Left forelimb (tissue), 1 donor: ENCODE data around the gene ZIC2.

ENCODE experiments used
- DNase-seq: peaks from one replicate; pipeline ENCODE4 v3.0.0-alpha.2; 2018; ENCODE audit warnings: low spot score

Gene ZIC2

GRCh38 chr13:99985886-99986527, 4.4 kb downstream of the ZIC2 start:
- no peak for DNase-seq

- DNase-seq = no peak
Observed at GRCh38 chr13:99986741-99987140, 5.2 kb downstream of the ZIC2 start.

DNA sequence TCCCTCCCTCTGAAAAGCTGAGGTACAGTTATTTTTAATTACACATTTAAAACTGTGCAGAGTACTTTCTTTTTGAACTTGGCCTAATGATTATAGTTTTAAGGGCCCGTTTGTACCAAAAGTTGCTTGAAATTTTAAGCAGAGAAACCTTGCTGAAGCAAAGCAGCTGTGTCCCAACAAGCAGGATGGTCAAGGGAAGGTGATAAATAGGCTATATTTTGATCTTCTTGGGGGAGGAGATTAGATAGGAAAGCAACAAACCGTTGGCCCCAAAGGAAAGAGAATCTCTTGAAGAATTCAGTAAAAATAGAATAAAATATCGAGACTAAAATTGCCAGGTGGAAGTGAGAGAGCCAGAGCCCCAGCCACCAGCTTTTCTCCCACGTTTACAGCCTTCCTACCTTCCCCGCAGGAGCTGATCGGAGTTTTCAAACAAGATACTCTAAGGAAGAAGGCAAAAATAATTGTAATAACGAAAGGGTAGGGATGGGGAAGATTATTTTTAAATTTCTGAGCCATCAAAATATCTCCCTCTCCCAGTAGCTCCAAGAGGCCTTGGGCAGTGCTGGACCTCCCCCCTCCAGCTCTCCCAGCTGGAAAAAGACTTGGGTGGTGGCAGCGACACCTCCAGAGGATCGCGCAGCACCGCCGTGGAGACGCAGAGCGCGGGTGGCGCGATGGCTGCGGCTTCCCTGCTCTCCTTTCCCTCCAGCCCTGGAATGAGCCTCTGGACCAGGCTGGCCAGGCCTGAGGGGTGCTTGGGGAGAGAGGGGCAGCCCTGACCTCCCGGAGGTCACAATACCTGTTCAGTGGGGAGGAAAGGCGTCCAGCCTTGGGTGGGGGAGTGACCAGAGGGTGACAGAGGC, 5.8 kb downstream of the ZIC2 start:
- peak; percentile 53 for DNase-seq

GRCh38 chr13:99988529-99989275, 7.1 kb downstream of the ZIC2 start:
- peak; percentile 60 for DNase-seq

DNA sequence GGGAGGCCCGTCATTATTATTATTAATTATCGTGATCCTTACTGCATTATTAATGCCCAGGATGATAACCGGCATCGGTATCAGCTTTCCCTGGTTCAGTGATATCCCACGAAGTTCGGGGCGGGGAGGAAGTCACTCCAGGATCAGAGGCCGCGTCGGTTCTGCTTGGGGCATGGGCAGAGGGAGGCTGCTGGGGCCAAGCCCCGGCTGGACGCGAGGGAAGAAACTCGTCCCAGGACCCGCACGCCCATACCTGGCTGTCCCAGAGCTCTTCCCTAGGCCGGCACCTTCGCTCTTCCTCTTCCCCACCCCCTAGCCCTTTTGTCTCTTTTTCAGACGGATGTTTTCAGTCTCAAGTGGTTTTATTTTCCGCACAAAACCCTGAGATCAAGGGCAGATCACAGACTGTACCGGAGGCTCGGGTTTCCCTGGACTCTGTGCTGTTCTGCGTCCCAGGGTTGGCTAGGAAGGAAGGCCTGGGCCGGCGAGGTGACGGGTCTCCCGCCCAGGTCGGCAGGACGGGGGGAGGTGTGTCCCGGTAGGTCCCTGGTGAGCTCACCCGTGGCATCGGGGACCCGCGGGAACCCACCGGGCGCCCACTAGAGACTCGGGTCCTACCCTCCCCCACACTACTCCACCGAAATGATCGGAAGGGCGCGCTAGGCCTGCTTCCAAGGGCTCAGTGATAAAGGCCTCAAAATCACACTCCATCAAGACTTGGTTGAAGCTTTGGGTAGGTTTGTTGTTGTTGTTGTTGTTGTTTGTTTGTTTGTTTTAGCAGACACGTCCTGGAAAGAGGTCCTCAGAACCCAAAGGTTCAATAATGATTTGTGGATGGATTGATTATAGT, 7.9 kb downstream of the ZIC2 start:
- peak; percentile 65 for DNase-seq

GRCh38 chr13:99990126-99990977, 8.8 kb downstream of the ZIC2 start:
- no peak for DNase-seq

- no peak for DNase-seq
Observed at GRCh38 chr13:99991013-99991827, 9.6 kb downstream of the ZIC2 start.

DNA sequence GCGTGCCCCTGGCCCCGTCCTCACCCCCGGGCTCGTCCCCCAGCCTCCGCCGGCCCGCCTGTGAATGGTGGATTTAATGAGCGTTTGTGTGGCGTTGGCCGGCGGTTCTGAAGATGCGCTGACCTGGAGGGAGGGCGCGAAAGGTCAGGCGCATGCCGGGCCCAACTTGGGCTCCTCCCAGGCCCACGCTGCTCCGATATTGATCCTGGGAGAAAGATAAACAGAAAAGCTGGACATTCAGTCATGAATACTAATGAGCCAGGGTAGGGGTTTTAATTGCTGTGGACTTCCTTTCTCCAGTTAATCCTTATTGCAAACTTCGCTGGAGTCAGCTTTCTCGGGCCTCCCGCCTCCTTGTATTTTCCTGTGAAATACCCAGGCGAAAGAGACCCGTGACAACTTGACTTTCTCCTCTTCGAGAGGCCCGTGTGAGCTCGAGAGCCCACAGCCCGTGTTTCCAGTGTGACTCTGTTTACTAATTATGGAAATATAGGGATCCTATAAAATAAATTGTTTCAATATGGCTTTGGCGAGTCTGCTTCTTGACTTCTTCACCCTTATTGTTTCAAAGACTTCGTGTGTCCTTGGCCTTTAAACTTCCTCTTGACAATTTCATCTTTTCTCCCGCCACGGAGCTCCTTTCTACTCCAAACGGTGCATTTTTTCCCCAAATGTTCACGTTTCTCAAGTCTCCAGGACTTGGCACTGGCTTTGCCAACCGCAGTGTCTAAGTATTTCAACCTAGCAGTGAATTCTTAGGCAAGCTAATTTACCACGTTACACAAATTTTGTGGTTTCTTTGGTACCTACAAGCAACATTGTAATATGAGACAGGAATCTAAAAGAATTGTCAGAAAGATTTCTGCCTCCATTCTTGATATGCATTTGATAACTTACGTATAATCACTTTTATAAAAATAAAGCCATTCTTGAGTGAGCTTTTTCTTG, 10.5 kb downstream of the ZIC2 start:
- no peak for DNase-seq

DNA sequence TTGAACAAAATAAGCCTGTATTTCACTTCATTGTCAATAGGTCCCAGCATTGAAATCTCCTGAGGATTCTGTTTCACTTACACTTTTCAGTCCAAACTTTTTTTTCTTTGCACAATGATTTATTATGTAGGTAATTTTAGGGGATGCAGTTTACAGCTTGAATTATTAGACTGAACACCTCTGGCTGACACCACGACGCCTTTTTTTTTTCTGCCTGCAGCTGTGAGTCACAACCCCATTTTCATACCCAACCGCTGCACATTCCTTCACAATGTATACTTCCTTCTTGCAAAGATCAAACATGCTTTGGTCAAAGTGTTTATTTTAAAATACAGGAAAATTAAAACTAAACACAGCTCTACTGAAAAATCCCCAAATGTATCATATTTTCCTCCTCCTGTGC, 11.4 kb downstream of the ZIC2 start:
- no peak for DNase-seq

DNA sequence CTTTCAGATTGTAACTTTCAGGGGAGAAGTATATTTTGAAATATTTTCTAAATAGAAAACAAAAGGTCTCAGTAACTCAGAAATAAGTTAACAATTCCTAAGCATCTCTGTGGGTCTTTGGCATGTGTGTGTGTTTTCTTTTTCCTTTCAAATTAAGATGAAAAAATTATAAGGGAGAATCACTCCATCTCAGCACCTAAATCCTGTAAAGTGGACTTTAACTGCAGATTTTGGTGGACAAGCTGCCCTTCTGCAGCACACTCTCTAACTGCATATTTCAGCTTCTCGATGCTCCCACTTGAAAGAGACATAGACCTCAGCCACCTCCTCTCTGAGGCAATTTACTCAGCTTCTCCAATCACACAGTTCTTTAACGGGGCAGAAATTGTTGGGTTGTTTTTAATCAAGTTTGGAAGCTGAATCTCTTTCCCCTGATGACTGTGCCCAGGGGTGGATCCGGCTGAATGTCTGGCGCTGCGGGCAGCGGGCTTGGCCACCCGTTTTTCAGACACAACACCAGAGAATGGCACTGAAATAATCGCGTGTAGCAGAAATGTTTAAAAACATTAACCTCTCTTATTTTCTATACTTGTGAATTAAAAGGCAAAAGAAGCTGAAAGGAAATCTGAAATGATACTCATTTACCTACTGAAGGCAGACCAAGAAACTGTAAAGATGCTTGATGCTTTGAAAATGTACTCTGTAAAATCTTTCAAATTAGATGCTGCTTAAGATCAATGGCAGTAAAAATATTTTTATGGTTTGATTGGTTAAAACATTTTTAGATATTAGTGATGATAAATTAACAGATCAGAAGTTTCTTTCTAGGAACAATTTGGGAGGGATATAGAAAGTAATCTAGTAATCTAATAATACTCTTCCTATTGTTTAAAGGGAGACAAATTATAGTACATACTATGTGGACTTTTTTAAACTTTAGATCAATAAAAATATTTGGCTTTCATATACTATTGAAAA, 12.4 kb downstream of the ZIC2 start:
- DNase-seq = peak; percentile 68

DNA sequence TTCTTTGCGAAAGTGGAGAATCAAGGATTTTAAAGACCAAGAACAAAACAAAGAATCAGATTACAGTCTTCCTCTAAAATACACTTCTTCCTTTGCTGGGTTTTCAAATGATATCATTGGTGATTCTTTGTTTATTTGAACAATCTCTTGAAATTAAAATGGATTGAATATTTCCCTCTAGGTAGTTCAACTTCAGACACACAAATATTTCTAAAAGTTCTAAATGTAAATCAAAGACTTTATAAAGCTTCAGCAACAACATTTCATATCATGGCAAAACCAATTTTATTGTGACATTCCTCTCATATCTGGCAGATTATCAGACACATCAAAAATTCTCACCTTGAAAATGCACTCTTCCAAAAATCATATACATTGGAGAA, 13.0 kb downstream of the ZIC2 start:
- DNase-seq = no peak

DNA sequence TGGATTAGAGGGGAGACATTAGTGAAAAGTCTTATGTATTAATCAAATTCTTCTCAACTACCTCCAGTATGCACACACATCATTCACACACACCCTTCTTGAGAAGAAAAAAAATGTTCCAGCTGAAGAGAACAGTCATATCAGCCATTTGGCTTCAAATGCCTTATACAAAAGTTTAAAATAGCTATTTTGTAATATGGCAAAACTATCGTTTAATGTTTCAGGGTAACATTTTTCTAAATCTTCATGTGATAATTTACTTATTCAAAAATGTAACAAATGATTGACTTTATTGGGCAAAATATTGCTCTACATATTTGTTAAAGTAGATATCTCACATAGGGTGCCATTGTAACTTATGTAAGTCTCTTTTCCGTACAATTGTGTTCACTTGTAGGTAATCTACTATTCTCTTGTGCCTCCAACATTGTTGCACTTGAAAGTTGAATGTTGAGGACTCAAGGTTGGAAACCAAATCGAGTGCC, 13.6 kb downstream of the ZIC2 start:
- no peak for DNase-seq

GRCh38 chr13:99995589-99996380, 14.2 kb downstream of the ZIC2 start:
- DNase-seq = peak; percentile 68

DNA sequence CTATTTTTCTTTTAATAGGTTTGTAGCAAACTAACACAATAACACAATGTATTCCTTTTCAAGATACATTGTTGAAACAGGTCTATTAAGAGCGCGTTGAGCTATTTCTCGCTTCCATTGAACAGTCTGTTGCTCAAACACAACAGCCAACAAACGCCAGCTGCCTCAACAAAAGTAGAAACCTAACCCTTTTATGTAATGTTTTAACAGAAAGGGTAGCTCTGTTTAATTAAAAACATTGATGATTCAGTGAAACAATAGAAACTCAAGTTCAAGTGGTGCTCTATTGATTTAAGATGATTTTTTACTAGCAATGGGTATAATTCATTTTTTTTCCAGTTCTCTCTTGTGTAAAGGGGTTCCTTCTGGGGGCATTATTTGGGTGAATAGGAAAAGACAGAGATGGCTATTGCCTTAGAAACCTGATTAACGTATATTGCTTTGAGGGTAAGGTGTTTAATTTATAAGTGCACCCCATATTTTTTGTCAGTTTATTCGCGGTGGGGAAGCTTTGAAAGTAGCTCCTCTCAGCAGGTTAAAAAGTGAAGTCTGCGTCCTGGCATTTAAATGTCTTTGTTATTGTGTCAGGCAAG, 14.9 kb downstream of the ZIC2 start:
- DNase-seq = no peak

GRCh38 chr13:99997702-99998214, 16.2 kb downstream of the ZIC2 start:
- DNase-seq = no peak

GRCh38 chr13:99998261-99998660, 16.7 kb downstream of the ZIC2 start:
- DNase-seq = no peak
